ACHN (cell line): Measurements from ENCODE around the gene ZNF280B.
"Not testable (repeated sequence)": the region's sequence is repeated elsewhere in the genome, so short reads cannot be mapped to it uniquely, and the experiment has no call there.

Source experiments
- DNase-seq: peaks from one replicate; pipeline ENCODE4 v3.0.0-alpha.2; 2015
- in situ Hi-C: cut with HindIII; loops from 2 replicates; pipeline ENCODE4 v1.10.0; 2017; ENCODE audit warnings: low sequenced_read_pairs, low pct_ligation_motif_present, low pct_unique_long_range_greater_than_20kb

ZNF280B gene

GRCh38 chr22:22536916-22537315 lies 28.4 kb upstream of the ZNF280B start:
- in situ Hi-C loops = no loop called here
- no peak for DNase-seq

- DNase-seq = no peak
- in situ Hi-C loops = no loop called here
Observed at GRCh38 chr22:22536515-22536914, 28.0 kb upstream of the ZNF280B start.

- in situ Hi-C loops = no loop called here
Observed at GRCh38 chr22:22535662-22536061, 27.1 kb upstream of the ZNF280B start.

GRCh38 chr22:22534604-22535415 lies 26.3 kb upstream of the ZNF280B start:
- in situ Hi-C loops = no loop called here
- no peak for DNase-seq

More at GRCh38 chr22:22535662-22536061, 27.1 kb upstream of the ZNF280B start:
- DNase-seq = no peak

- in situ Hi-C loops = no loop called here
- DNase-seq = no peak
Observed at GRCh38 chr22:22533863-22534262, 25.3 kb upstream of the ZNF280B start.

- no peak for DNase-seq
- in situ Hi-C loops = no loop called here
Observed at GRCh38 chr22:22533417-22533816, 24.9 kb upstream of the ZNF280B start.

GRCh38 chr22:22532547-22533071 lies 24.1 kb upstream of the ZNF280B start:
- in situ Hi-C loops, DNase-seq: not testable (repeated sequence)

- in situ Hi-C loops = no loop called here
- no peak for DNase-seq
Observed at GRCh38 chr22:22531770-22532546, 23.4 kb upstream of the ZNF280B start.

- in situ Hi-C loops = no loop called here
- DNase-seq = no peak
Observed at GRCh38 chr22:22528780-22529179, 20.2 kb upstream of the ZNF280B start.

- no peak for DNase-seq
- in situ Hi-C loops = no loop called here
Observed at GRCh38 chr22:22527312-22527711, 18.8 kb upstream of the ZNF280B start.

- in situ Hi-C loops = no loop called here
- no peak for DNase-seq
Observed at GRCh38 chr22:22526125-22526912, 17.8 kb upstream of the ZNF280B start.

- DNase-seq = no peak
- in situ Hi-C loops = no loop called here
Observed at GRCh38 chr22:22523494-22523893, 15.0 kb upstream of the ZNF280B start.

GRCh38 chr22:22521631-22522030 lies 13.1 kb upstream of the ZNF280B start:
- DNase-seq = no peak
- in situ Hi-C loops = no loop called here

- in situ Hi-C loops = no loop called here
- DNase-seq = no peak
Observed at GRCh38 chr22:22520667-22521602, 12.4 kb upstream of the ZNF280B start.

- in situ Hi-C loops = no loop called here
- no peak for DNase-seq
Observed at GRCh38 chr22:22520020-22520656, 11.6 kb upstream of the ZNF280B start, which contains the start of gene ZNF280A. Gene ZNF280A, minus strand, starts transcription at chr22:22520270. Its CDS starts 4,640 bp downstream, at chr22:22515630.

- in situ Hi-C loops = no loop called here
Observed at GRCh38 chr22:22519591-22519990, 11.0 kb upstream of the ZNF280B start.

GRCh38 chr22:22516992-22517391 lies 8.4 kb upstream of the ZNF280B start:
- in situ Hi-C loops = no loop called here

More at GRCh38 chr22:22519591-22519990, 11.0 kb upstream of the ZNF280B start:
- DNase-seq = no peak

More at GRCh38 chr22:22516992-22517391, 8.4 kb upstream of the ZNF280B start:
- DNase-seq = no peak
